ENCODE results near the gene SPECC1L. TPM values are rescaled to one million over a fixed set of nuclear protein-coding genes. Genes with fewer than 3 reads are reported as not detected.

The SPECC1L gene
- total RNA-seq, 4 donors from 2014 or later: 65.2 to 102 (median 69.2) TPM

GRCh38 chr22:24409707-24410106 lies 139.1 kb downstream of the SPECC1L start:
- intact Hi-C loops (cut with DNase I): no loop called here
- Histone ChIP-seq H3K4me3 (replicated peaks in 1 of 3) (no peak overlapping the region), H3K4me1 (peaks cover 0 to 3% of the 10 kb centered on the region in 2 donors), H3K27me3 (no peaks in the 10 kb centered on the region), H3K27ac (no peak overlapping the region), H3K36me3 (peaks cover 12 to 16% of the 10 kb centered on the region in 2 donors), H3K9me3 (no peaks in the 10 kb centered on the region)
- no peak for TF ChIP-seq POLR2A (IDR thresholded peaks at IDR 0.05)
- no peak for TF ChIP-seq CTCF (IDR thresholded peaks at IDR 0.05)
- WGBS, 2 donors: 93 to 95% methylated on average over 9 of the region's 9 CpGs
- no peak for DNase-seq

GRCh38 chr22:24410110-24410856 lies 139.7 kb downstream of the SPECC1L start:
- Histone ChIP-seq H3K27me3 (no peaks in the 10 kb centered on the region), H3K36me3 (peaks cover 18 to 21% of the 10 kb centered on the region in 2 donors), H3K4me1 (peaks cover 0 to 3% of the 10 kb centered on the region in 2 donors), H3K9me3 (no peaks in the 10 kb centered on the region), H3K4me3 (replicated peaks in 1 of 3) (no peak overlapping the region), H3K27ac (no peak overlapping the region)
- intact Hi-C loops (cut with DNase I): no loop called here
- WGBS, 2 donors: 82 to 93% methylated on average over 8 of the region's 8 CpGs
- no peak for TF ChIP-seq POLR2A (IDR thresholded peaks at IDR 0.05)
- TF ChIP-seq CTCF (IDR thresholded peaks at IDR 0.05): no peak
- no peak for DNase-seq

DNA sequence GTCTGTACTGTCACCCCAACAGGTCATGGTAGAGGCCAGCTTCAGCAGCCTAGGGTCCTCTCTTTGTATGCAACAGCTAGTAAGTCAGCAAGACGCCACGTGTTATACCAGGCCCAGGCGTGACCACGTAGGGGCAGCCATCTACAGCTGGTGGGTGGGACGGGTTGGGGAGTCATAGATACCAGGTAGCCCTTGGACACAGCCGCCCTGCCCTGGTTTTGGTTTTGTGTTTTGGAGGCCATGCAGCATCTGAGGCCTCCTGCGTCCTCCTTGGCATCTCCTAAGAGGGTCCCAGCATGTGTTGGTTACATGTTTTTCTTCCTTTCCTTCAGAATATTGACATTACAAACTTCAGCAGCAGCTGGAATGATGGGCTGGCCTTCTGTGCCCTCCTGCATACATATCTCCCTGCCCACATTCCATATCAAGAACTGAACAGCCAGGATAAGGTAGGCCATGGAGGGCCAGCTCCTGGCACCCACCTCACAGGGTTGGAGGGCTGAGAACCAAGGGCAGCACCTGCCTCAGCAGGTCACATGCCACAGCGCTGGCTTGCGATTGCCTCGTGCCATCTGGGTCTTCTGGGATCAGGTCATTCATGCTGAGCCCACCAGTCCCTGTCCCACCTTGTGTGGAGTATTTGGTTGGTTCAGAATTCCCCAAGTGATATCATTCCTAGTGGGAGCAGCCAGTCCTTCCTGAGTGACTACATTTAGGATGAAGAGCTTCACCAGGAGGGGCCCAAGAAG lies 140.8 kb downstream of the SPECC1L start:
- H3K4me3 ChIP-seq (replicated peaks in 1 of 3): no peak overlapping the region
- H3K36me3 ChIP-seq: peaks cover 24 to 29% of the 10 kb centered on the region in 2 donors
- WGBS, 2 donors: 88 to 96% methylated on average over 7 to 9 of the region's 10 CpGs
- H3K9me3 ChIP-seq: no peaks in the 10 kb centered on the region
- H3K27ac ChIP-seq: no peak overlapping the region
- H3K4me1 ChIP-seq: no peaks in the 10 kb centered on the region
- DNase-seq: no peak
- intact Hi-C loops (cut with DNase I): no loop called here
- no peaks in the 10 kb centered on the region for H3K27me3 ChIP-seq
- no peak for TF ChIP-seq CTCF (IDR thresholded peaks at IDR 0.05)

- H3K27me3 ChIP-seq: no peaks in the 10 kb centered on the region
- intact Hi-C loops (cut with DNase I): no loop called here
- no peak for DNase-seq
- H3K4me3 ChIP-seq (replicated peaks in 1 of 3): no peak overlapping the region
- TF ChIP-seq CTCF (IDR thresholded peaks at IDR 0.05): no peak
- TF ChIP-seq POLR2A (IDR thresholded peaks at IDR 0.05): no peak
- H3K27ac ChIP-seq: no peak overlapping the region
- WGBS, 2 donors: 86 to 95% methylated on average over 7 of the region's 7 CpGs
- H3K4me1 ChIP-seq: no peaks in the 10 kb centered on the region
- peaks cover 24 to 32% of the 10 kb centered on the region in 2 donors for H3K36me3 ChIP-seq
- H3K9me3 ChIP-seq: no peaks in the 10 kb centered on the region
Measured at GRCh38 chr22:24412274-24412673, 141.6 kb downstream of the SPECC1L start.

- WGBS, 2 donors: 92 to 95% methylated on average over 9 of the region's 9 CpGs
- no peak for DNase-seq
- TF ChIP-seq CTCF (IDR thresholded peaks at IDR 0.05) (no peak), POLR2A (IDR thresholded peaks at IDR 0.05) (no peak)
- Histone ChIP-seq H3K4me1 (no peaks in the 10 kb centered on the region), H3K27me3 (no peaks in the 10 kb centered on the region), H3K9me3 (no peaks in the 10 kb centered on the region), H3K36me3 (peaks cover 24 to 32% of the 10 kb centered on the region in 2 donors), H3K4me3 (replicated peaks in 1 of 3) (no peak overlapping the region), H3K27ac (no peak overlapping the region)
- intact Hi-C loops (cut with DNase I): no loop called here
Measured at GRCh38 chr22:24413271-24413670, 142.6 kb downstream of the SPECC1L start.
